Measurements from ENCODE around the gene ABO. TPM values are rescaled to one million over a fixed set of nuclear protein-coding genes. Genes with fewer than 3 reads are reported as not detected.

The ABO gene
- total RNA-seq, 1 experiment from 2014 or later: 1.2 TPM

DNA sequence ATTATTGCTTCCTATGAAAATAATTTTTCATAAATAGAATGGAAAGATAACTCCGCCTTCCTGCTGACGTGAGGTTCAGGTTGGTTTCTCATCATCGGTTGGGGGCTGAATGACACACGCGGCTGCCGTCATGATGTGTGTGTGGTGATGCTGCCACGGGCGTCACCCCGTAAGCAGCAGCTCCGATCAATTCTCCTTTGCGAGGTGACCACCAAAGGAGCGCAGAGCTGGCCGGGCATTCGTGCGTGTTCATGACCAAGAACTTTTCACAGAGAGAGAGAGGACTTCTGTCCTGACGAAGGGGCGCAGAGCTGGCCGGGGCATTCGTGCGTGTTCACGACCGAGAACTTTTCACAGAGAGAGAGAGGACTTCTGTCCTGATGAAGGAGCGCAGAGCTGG lies 30.7 kb upstream of the ABO start:
- ATAC-seq: no peak
- H3K79me2 ChIP-seq (ENCODE audit: insufficient read depth, low read length): no peaks in the 10 kb centered on the region
- no peak overlapping the region for H3K27ac ChIP-seq (ENCODE audit: low read depth, low read length)
- POLR2A ChIA-PET: no interaction called here
- H3K9ac ChIP-seq (ENCODE audit: low read length): no peak overlapping the region
- RAD21 ChIA-PET (ENCODE audit: low non-redundant PET in 1 of 2, low total read pairs in 2 of 2, uncharacterized antibody in 2 of 2, unreplicated experiment in 2 of 2): no interaction called here
- no peak overlapping the region for H2AFZ ChIP-seq (ENCODE audit: low read depth, low read length, poor library complexity, severe bottlenecking)
- no peaks in the 10 kb centered on the region for H3K36me3 ChIP-seq (ENCODE audit: control insufficient read depth in 1 of 2, insufficient read depth in 2 of 2, low read length in 2 of 2)
- no peaks in the 10 kb centered on the region for H3K9me2 ChIP-seq (ENCODE audit: insufficient read depth)
- H3K4me3 ChIP-seq (replicated peaks in 1 of 2; ENCODE audit: low read depth in 1 of 2, low read length in 2 of 2): no peak overlapping the region
- no peak for TF ChIP-seq POLR2AphosphoS5 (IDR thresholded peaks at IDR 0.05; ENCODE audit: low read depth, low read length)
- TF ChIP-seq, protein P1, sequence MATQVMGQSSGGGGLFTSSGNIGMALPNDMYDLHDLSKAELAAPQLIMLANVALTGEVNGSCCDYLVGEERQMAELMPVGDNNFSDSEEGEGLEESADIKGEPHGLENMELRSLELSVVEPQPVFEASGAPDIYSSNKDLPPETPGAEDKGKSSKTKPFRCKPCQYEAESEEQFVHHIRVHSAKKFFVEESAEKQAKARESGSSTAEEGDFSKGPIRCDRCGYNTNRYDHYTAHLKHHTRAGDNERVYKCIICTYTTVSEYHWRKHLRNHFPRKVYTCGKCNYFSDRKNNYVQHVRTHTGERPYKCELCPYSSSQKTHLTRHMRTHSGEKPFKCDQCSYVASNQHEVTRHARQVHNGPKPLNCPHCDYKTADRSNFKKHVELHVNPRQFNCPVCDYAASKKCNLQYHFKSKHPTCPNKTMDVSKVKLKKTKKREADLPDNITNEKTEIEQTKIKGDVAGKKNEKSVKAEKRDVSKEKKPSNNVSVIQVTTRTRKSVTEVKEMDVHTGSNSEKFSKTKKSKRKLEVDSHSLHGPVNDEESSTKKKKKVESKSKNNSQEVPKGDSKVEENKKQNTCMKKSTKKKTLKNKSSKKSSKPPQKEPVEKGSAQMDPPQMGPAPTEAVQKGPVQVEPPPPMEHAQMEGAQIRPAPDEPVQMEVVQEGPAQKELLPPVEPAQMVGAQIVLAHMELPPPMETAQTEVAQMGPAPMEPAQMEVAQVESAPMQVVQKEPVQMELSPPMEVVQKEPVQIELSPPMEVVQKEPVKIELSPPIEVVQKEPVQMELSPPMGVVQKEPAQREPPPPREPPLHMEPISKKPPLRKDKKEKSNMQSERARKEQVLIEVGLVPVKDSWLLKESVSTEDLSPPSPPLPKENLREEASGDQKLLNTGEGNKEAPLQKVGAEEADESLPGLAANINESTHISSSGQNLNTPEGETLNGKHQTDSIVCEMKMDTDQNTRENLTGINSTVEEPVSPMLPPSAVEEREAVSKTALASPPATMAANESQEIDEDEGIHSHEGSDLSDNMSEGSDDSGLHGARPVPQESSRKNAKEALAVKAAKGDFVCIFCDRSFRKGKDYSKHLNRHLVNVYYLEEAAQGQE (IDR thresholded peaks at IDR 0.05; ENCODE audit: low read depth): no peak
- no peak for TF ChIP-seq ZFX (IDR thresholded peaks at IDR 0.05)
- TF ChIP-seq EZH2phosphoT487 (IDR thresholded peaks at IDR 0.05; ENCODE audit: borderline replicate concordance): no peak
- no peak for TF ChIP-seq EZH2 (IDR thresholded peaks at IDR 0.05)
- TF ChIP-seq CEBPB (IDR thresholded peaks at IDR 0.05; ENCODE audit: low read depth): no peak
- TF ChIP-seq SRF (IDR thresholded peaks at IDR 0.05; ENCODE audit: low read depth): no peak
- no peak for TF ChIP-seq ZNF274 (IDR thresholded peaks at IDR 0.05; ENCODE audit: low read depth, low read length)
- TF ChIP-seq, protein P2, sequence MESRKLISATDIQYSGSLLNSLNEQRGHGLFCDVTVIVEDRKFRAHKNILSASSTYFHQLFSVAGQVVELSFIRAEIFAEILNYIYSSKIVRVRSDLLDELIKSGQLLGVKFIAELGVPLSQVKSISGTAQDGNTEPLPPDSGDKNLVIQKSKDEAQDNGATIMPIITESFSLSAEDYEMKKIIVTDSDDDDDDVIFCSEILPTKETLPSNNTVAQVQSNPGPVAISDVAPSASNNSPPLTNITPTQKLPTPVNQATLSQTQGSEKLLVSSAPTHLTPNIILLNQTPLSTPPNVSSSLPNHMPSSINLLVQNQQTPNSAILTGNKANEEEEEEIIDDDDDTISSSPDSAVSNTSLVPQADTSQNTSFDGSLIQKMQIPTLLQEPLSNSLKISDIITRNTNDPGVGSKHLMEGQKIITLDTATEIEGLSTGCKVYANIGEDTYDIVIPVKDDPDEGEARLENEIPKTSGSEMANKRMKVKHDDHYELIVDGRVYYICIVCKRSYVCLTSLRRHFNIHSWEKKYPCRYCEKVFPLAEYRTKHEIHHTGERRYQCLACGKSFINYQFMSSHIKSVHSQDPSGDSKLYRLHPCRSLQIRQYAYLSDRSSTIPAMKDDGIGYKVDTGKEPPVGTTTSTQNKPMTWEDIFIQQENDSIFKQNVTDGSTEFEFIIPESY (IDR thresholded peaks at IDR 0.05; ENCODE audit: extremely low read depth, insufficient replicate concordance, low read length): no peak
- TF ChIP-seq ELF1 (IDR thresholded peaks at IDR 0.05; ENCODE audit: borderline replicate concordance, low read depth): no peak
- TF ChIP-seq SIN3A (IDR thresholded peaks at IDR 0.05; ENCODE audit: low read depth): no peak
- TF ChIP-seq, protein P3, sequence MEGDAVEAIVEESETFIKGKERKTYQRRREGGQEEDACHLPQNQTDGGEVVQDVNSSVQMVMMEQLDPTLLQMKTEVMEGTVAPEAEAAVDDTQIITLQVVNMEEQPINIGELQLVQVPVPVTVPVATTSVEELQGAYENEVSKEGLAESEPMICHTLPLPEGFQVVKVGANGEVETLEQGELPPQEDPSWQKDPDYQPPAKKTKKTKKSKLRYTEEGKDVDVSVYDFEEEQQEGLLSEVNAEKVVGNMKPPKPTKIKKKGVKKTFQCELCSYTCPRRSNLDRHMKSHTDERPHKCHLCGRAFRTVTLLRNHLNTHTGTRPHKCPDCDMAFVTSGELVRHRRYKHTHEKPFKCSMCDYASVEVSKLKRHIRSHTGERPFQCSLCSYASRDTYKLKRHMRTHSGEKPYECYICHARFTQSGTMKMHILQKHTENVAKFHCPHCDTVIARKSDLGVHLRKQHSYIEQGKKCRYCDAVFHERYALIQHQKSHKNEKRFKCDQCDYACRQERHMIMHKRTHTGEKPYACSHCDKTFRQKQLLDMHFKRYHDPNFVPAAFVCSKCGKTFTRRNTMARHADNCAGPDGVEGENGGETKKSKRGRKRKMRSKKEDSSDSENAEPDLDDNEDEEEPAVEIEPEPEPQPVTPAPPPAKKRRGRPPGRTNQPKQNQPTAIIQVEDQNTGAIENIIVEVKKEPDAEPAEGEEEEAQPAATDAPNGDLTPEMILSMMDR (IDR thresholded peaks at IDR 0.05 in 2 of 3, conservative IDR thresholded peaks at IDR 0.05 in 1 of 3; ENCODE audit: borderline replicate concordance in 1 of 3, insufficient read depth in 1 of 3, low read depth in 2 of 3, low read length in 2 of 3): no peak
- no peak for TF ChIP-seq RAD21 (IDR thresholded peaks at IDR 0.05; ENCODE audit: low read depth)
- TF ChIP-seq FOSL1 (IDR thresholded peaks at IDR 0.05; ENCODE audit: low read depth): no peak
- H3K4me2 ChIP-seq (ENCODE audit: low read length): no peak overlapping the region
- CTCF ChIA-PET: no interaction called here
- H3K27me3 ChIP-seq (ENCODE audit: insufficient read depth, low read length): 0 out of 2 replicates have a peak, but pooled peaks cover 3% of the 10 kb centered on the region
- no peaks in the 10 kb centered on the region for H3K4me1 ChIP-seq (ENCODE audit: control insufficient read depth in 1 of 2, insufficient read depth in 2 of 2, low read length in 2 of 2)
- intact Hi-C loops (cut with micrococcal nuclease): no loop called here
- H3K9me3 ChIP-seq (ENCODE audit: control insufficient read depth in 1 of 2, insufficient read depth in 1 of 2, low read depth in 1 of 2, low read length in 2 of 2): peaks cover 0 to 3% of the 10 kb centered on the region in 2 experiments; a peak in 1 of 4 replicates
- H4K20me1 ChIP-seq (ENCODE audit: insufficient read depth): no peaks in the 10 kb centered on the region
- no peak for DNase-seq (ENCODE audit: low read depth, low spot score)
- no TSS peak for BruUV-seq (replicated peaks)

Measured in HCT116 (cell line).